Brain microvascular endothelial cell (primary cell): Measurements from ENCODE around the gene IGSF23.
A peak's percentile ranks its signal among the peaks of the same experiment; 100 is the strongest.

Experiments used
- DNase-seq: peaks from one replicate; pipeline ENCODE4 v3.0.0-alpha.2; 2020
- H3K27ac ChIP-seq: fragments of 250-450 bp; sonication (Bioruptor Pico); 2 replicates; pipeline ENCODE4 v1.5.1; 2020; ENCODE audit warnings: mild to moderate bottlenecking, moderate library complexity
- H3K27me3 ChIP-seq: fragments of 250-450 bp; sonication (Bioruptor Pico); replicated peaks from 2 replicates; pipeline ENCODE4 v1.5.1; 2020; ENCODE audit warnings: mild to moderate bottlenecking
- H3K36me3 ChIP-seq: fragments of 250-450 bp; sonication (Bioruptor Pico); replicated peaks from 2 replicates; pipeline ENCODE4 v1.5.1; 2020; ENCODE audit warnings: mild to moderate bottlenecking
- H3K4me3 ChIP-seq: 2 replicates; pipeline ENCODE4 v1.5.1; 2011; ENCODE audit warnings: low read depth, mild to moderate bottlenecking, control low read depth, low read length, moderate library complexity
- CTCF ChIP-seq: IDR thresholded peaks from 2 replicates; pipeline ENCODE4 v1.5.1; 2011; ENCODE audit warnings: low read depth, mild to moderate bottlenecking, moderate library complexity, low read length, control low read depth, inconsistent platforms; ENCODE audit errors: missing control alignments
- in situ Hi-C: cut with HindIII; loops from 2 replicates; pipeline ENCODE4 v1.10.0; 2017; ENCODE audit warnings: low sequenced_read_pairs, low pct_ligation_motif_present

IGSF23 gene

GRCh38 chr19:44604241-44604640 lies 9.1 kb upstream of the IGSF23 start:
- Histone ChIP-seq H3K4me3 (no peak overlapping the region), H3K36me3 (no peaks in the 10 kb centered on the region), H3K27me3 (no peaks in the 10 kb centered on the region), H3K27ac (no peak overlapping the region)
- in situ Hi-C loops, result no loop called here
- no peak for TF ChIP-seq CTCF
- DNase-seq, result no peak

DNA sequence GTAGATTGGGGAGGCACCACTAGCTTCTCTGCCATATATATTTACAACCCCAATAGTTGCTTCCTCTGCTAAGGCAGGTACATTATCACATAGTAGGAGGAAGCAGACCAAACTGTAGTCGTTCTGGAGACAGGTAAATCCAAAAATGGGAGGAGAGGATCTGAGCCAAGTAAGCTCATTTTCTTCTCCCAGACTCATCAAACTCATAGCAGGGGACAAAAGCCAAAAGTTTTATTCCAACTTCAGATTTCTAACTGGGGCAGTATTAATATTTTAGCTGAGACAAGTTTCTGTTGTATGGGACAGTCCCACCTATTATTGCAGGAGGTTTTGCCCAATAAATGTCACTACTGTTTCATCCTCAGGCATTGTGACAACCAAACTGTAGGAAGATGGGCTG lies 7.8 kb upstream of the IGSF23 start:
- no peak for DNase-seq
- Histone ChIP-seq H3K36me3 (no peaks in the 10 kb centered on the region), H3K27me3 (no peaks in the 10 kb centered on the region), H3K4me3 (no peak overlapping the region), H3K27ac (no peak overlapping the region)
- in situ Hi-C loops, result no loop called here
- TF ChIP-seq CTCF, result no peak

- H3K4me3 ChIP-seq, result no peak overlapping the region
- H3K36me3 ChIP-seq, result no peaks in the 10 kb centered on the region
- H3K27ac ChIP-seq, result no peak overlapping the region
- TF ChIP-seq CTCF, result no peak
- H3K27me3 ChIP-seq, result no peaks in the 10 kb centered on the region
- DNase-seq, result peak; percentile 31
- in situ Hi-C loops, result no loop called here
Observed at GRCh38 chr19:44607049-44607448, 6.3 kb upstream of the IGSF23 start.

- no peak overlapping the region for H3K27ac ChIP-seq
- H3K36me3 ChIP-seq, result no peaks in the 10 kb centered on the region
- no peaks in the 10 kb centered on the region for H3K27me3 ChIP-seq
- H3K4me3 ChIP-seq, result no peak overlapping the region
- no peak for DNase-seq
- in situ Hi-C loops, result no loop called here
- TF ChIP-seq CTCF, result no peak
Observed at GRCh38 chr19:44607917-44608316, 5.4 kb upstream of the IGSF23 start.

DNA sequence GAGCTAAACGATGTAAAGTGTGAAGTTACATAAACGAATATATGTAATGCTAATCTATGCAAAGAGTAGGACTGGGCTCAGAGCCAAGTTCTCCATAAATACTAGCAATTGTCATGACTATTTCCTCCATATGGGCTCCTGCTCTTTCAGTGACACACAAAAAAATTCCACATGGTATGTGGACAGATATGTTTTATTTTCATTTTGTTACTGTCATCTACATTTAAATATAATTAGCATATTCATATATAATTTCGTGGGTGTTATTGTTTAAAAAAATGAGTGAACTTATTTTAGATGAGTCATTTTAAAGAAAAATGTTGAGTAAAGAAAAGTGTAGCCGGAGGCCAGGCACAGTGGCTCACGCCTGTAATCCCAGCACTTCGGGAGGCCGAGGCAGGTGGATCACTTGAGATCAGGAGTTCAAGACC lies 5.0 kb upstream of the IGSF23 start:
- Histone ChIP-seq H3K27ac (no peak overlapping the region), H3K4me3 (no peak overlapping the region), H3K27me3 (no peaks in the 10 kb centered on the region), H3K36me3 (no peaks in the 10 kb centered on the region)
- no peak for DNase-seq
- in situ Hi-C loops, result no loop called here
- TF ChIP-seq CTCF, result no peak

DNA sequence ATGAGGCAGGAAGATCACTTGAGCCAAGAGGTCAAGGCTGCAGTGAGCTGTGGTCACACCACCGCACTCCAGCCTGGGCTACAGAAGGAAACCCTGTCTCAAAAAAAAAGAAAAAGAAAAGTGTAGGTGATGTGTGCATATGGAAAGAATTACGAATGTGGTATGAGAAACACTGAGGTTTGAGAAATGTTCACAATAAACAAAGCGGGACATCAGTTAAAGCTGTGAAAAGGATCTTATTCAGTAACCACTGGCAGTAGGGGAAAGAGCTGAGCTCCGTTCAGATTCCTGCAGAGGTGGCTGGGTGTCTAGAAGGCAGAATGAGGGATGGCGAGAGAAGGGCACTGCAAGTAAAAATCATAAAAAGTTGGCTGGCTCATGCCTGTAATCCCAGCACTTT lies 4.1 kb upstream of the IGSF23 start:
- H3K27me3 ChIP-seq, result no peaks in the 10 kb centered on the region
- TF ChIP-seq CTCF, result no peak
- no peak overlapping the region for H3K27ac ChIP-seq
- no peak overlapping the region for H3K4me3 ChIP-seq
- no peaks in the 10 kb centered on the region for H3K36me3 ChIP-seq
- DNase-seq, result no peak
- in situ Hi-C loops, result no loop called here
